ENCODE measurements around the gene PCBD1. TPM values are rescaled to one million over a fixed set of nuclear protein-coding genes. Genes with fewer than 3 reads are reported as not detected.

PCBD1 gene
- total RNA-seq, 1 experiment from 2014 or later: 163 TPM

GRCh38 chr10:70914316-70914864 is 26.0 kb upstream of the PCBD1 start:
- TF ChIP-seq, protein P1, sequence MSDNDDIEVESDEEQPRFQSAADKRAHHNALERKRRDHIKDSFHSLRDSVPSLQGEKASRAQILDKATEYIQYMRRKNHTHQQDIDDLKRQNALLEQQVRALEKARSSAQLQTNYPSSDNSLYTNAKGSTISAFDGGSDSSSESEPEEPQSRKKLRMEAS (IDR thresholded peaks at IDR 0.05): no peak
- TF ChIP-seq EZH2phosphoT487 (IDR thresholded peaks at IDR 0.05; ENCODE audit: borderline replicate concordance) (no peak), CBX3 (IDR thresholded peaks at IDR 0.05; ENCODE audit: low read depth) (no peak)
- TF ChIP-seq, protein P2, sequence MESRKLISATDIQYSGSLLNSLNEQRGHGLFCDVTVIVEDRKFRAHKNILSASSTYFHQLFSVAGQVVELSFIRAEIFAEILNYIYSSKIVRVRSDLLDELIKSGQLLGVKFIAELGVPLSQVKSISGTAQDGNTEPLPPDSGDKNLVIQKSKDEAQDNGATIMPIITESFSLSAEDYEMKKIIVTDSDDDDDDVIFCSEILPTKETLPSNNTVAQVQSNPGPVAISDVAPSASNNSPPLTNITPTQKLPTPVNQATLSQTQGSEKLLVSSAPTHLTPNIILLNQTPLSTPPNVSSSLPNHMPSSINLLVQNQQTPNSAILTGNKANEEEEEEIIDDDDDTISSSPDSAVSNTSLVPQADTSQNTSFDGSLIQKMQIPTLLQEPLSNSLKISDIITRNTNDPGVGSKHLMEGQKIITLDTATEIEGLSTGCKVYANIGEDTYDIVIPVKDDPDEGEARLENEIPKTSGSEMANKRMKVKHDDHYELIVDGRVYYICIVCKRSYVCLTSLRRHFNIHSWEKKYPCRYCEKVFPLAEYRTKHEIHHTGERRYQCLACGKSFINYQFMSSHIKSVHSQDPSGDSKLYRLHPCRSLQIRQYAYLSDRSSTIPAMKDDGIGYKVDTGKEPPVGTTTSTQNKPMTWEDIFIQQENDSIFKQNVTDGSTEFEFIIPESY (IDR thresholded peaks at IDR 0.05; ENCODE audit: extremely low read depth, insufficient replicate concordance, low read length): no peak
- no TSS peak for BruUV-seq (replicated peaks)
- ATAC-seq (no peak), DNase-seq (ENCODE audit: low read depth, low spot score) (no peak)
- no peak overlapping the region for H3K4me2 ChIP-seq (ENCODE audit: low read length)
- H3K27ac ChIP-seq (ENCODE audit: low read depth, low read length): no peak overlapping the region
- no peaks in the 10 kb centered on the region for H3K79me2 ChIP-seq (ENCODE audit: insufficient read depth, low read length)
- H3K9ac ChIP-seq (ENCODE audit: low read length): no peak overlapping the region
- H3K9me2 ChIP-seq (ENCODE audit: insufficient read depth): no peaks in the 10 kb centered on the region
- ChIA-PET RAD21 (ENCODE audit: low non-redundant PET in 1 of 2, low total read pairs in 2 of 2, uncharacterized antibody in 2 of 2, unreplicated experiment in 2 of 2) (no interaction called here), CTCF (no interaction called here), POLR2A (no interaction called here)
- H3K9me3 ChIP-seq (ENCODE audit: control insufficient read depth in 1 of 2, insufficient read depth in 1 of 2, low read depth in 1 of 2, low read length in 2 of 2): no peaks in the 10 kb centered on the region
- H2AFZ ChIP-seq (ENCODE audit: low read depth, low read length, poor library complexity, severe bottlenecking): no peak overlapping the region
- no peaks in the 10 kb centered on the region for H3K36me3 ChIP-seq (ENCODE audit: control insufficient read depth in 1 of 2, insufficient read depth in 2 of 2, low read length in 2 of 2)
- H3K4me3 ChIP-seq (replicated peaks in 1 of 2; ENCODE audit: low read depth in 1 of 2, low read length in 2 of 2): no peak overlapping the region
- H3K4me1 ChIP-seq (ENCODE audit: control insufficient read depth in 1 of 2, insufficient read depth in 2 of 2, low read length in 2 of 2): no peaks in the 10 kb centered on the region
- H3K27me3 ChIP-seq (ENCODE audit: insufficient read depth, low read length): peaks cover 4% of the 10 kb centered on the region; the same call in 1 of the 2 replicates
- H4K20me1 ChIP-seq (ENCODE audit: insufficient read depth): no peaks in the 10 kb centered on the region
- intact Hi-C loops (cut with micrococcal nuclease): no loop called here

- no peaks in the 10 kb centered on the region for H3K9me2 ChIP-seq (ENCODE audit: insufficient read depth)
- no peak overlapping the region for H2AFZ ChIP-seq (ENCODE audit: low read depth, low read length, poor library complexity, severe bottlenecking)
- CTCF ChIA-PET: no interaction called here
- H3K9me3 ChIP-seq (ENCODE audit: control insufficient read depth in 1 of 2, insufficient read depth in 1 of 2, low read depth in 1 of 2, low read length in 2 of 2): no peaks in the 10 kb centered on the region
- H3K27me3 ChIP-seq (ENCODE audit: insufficient read depth, low read length): peaks cover 4% of the 10 kb centered on the region; the same call in 1 of the 2 replicates
- no peaks in the 10 kb centered on the region for H3K4me1 ChIP-seq (ENCODE audit: control insufficient read depth in 1 of 2, insufficient read depth in 2 of 2, low read length in 2 of 2)
- DNase-seq (ENCODE audit: low read depth, low spot score) (no peak), ATAC-seq (no peak)
- BruUV-seq (replicated peaks): no TSS peak
- RAD21 ChIA-PET (ENCODE audit: low non-redundant PET in 1 of 2, low total read pairs in 2 of 2, uncharacterized antibody in 2 of 2, unreplicated experiment in 2 of 2): no interaction called here
- TF ChIP-seq SP1 (IDR thresholded peaks at IDR 0.05; ENCODE audit: low read depth): no peak
- no peak for TF ChIP-seq EZH2phosphoT487 (IDR thresholded peaks at IDR 0.05; ENCODE audit: borderline replicate concordance)
- no peak for TF ChIP-seq CEBPB (IDR thresholded peaks at IDR 0.05; ENCODE audit: low read depth)
- no peak for TF ChIP-seq POLR2A (IDR thresholded peaks at IDR 0.05; ENCODE audit: borderline replicate concordance, extremely low read depth, insufficient read depth, insufficient read length)
- TF ChIP-seq, protein P2 (IDR thresholded peaks at IDR 0.05; ENCODE audit: extremely low read depth, insufficient replicate concordance, low read length): no peak
- TF ChIP-seq POLR2AphosphoS5 (IDR thresholded peaks at IDR 0.05; ENCODE audit: low read depth, low read length): no peak
- TF ChIP-seq TCF7L2 (IDR thresholded peaks at IDR 0.05; ENCODE audit: borderline replicate concordance, extremely low read depth, insufficient read depth, insufficient read length): no peak
- TF ChIP-seq, protein P1 (IDR thresholded peaks at IDR 0.05): no peak
- TF ChIP-seq, protein P3, sequence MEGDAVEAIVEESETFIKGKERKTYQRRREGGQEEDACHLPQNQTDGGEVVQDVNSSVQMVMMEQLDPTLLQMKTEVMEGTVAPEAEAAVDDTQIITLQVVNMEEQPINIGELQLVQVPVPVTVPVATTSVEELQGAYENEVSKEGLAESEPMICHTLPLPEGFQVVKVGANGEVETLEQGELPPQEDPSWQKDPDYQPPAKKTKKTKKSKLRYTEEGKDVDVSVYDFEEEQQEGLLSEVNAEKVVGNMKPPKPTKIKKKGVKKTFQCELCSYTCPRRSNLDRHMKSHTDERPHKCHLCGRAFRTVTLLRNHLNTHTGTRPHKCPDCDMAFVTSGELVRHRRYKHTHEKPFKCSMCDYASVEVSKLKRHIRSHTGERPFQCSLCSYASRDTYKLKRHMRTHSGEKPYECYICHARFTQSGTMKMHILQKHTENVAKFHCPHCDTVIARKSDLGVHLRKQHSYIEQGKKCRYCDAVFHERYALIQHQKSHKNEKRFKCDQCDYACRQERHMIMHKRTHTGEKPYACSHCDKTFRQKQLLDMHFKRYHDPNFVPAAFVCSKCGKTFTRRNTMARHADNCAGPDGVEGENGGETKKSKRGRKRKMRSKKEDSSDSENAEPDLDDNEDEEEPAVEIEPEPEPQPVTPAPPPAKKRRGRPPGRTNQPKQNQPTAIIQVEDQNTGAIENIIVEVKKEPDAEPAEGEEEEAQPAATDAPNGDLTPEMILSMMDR (IDR thresholded peaks at IDR 0.05 in 2 of 3, conservative IDR thresholded peaks at IDR 0.05 in 1 of 3; ENCODE audit: borderline replicate concordance in 1 of 3, insufficient read depth in 1 of 3, low read depth in 2 of 3, low read length in 2 of 3): no peak
- TF ChIP-seq RAD21 (IDR thresholded peaks at IDR 0.05; ENCODE audit: low read depth): no peak
- POLR2A ChIA-PET: no interaction called here
- no peaks in the 10 kb centered on the region for H3K79me2 ChIP-seq (ENCODE audit: insufficient read depth, low read length)
- no peaks in the 10 kb centered on the region for H3K36me3 ChIP-seq (ENCODE audit: control insufficient read depth in 1 of 2, insufficient read depth in 2 of 2, low read length in 2 of 2)
- intact Hi-C loops (cut with micrococcal nuclease): no loop called here
- H4K20me1 ChIP-seq (ENCODE audit: insufficient read depth): no peaks in the 10 kb centered on the region
- no peak overlapping the region for H3K4me2 ChIP-seq (ENCODE audit: low read length)
- H3K9ac ChIP-seq (ENCODE audit: low read length): no peak overlapping the region
- no peak overlapping the region for H3K4me3 ChIP-seq (replicated peaks in 1 of 2; ENCODE audit: low read depth in 1 of 2, low read length in 2 of 2)
- H3K27ac ChIP-seq (ENCODE audit: low read depth, low read length): no peak overlapping the region
Measured at GRCh38 chr10:70913893-70914240, 25.5 kb upstream of the PCBD1 start.
